Upper lobe of left lung (tissue), 4 donors: ENCODE data around the gene MASTL.

Source experiments
- POLR2AphosphoS5 ChIP-seq, 2 donors: sonication (generic); formaldehyde crosslinking; IDR thresholded peaks; one replicate each; pipeline ENCODE4 v1.5.1; 2017; ENCODE audit warnings: antibody characterized with exemption in 2 of 2
- TF ChIP-seq, protein P1 (sequence below), 6 experiments: fragments of 450-650 bp in 4 of 6; fragments of 200-600 bp in 2 of 6; sonication (generic) in 2 of 6; IDR thresholded peaks; one replicate each; pipeline ENCODE4 v1.5.1; 2016 to 2019; ENCODE audit warnings: antibody characterized with exemption in 6 of 6

DNA sequence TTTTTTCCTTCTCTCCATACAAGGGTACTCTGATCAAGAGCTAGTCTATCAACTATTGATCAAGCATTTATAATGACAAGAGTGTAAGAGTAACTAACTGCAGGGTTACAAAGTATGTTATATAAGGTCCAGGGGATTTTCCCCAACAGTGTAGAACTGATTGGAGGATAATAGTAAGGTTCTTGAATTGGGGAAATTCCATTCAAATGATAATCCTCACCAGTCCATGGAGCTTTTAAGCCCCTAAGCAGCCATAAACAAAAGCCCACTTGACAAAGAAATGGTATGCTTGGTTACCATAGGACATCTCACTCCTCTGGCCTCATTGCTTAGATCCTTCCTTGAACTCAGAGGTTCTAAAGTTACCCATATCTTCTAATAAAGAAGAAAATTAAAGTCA is 9.2 kb upstream of the MASTL start:
- TF ChIP-seq, protein P1, sequence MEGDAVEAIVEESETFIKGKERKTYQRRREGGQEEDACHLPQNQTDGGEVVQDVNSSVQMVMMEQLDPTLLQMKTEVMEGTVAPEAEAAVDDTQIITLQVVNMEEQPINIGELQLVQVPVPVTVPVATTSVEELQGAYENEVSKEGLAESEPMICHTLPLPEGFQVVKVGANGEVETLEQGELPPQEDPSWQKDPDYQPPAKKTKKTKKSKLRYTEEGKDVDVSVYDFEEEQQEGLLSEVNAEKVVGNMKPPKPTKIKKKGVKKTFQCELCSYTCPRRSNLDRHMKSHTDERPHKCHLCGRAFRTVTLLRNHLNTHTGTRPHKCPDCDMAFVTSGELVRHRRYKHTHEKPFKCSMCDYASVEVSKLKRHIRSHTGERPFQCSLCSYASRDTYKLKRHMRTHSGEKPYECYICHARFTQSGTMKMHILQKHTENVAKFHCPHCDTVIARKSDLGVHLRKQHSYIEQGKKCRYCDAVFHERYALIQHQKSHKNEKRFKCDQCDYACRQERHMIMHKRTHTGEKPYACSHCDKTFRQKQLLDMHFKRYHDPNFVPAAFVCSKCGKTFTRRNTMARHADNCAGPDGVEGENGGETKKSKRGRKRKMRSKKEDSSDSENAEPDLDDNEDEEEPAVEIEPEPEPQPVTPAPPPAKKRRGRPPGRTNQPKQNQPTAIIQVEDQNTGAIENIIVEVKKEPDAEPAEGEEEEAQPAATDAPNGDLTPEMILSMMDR (IDR thresholded peaks at IDR 0.05), result no peak
- no peak for TF ChIP-seq POLR2AphosphoS5 (IDR thresholded peaks at IDR 0.05)
